ENCODE data around the gene TMEM244. TPM values are rescaled to one million over a fixed set of nuclear protein-coding genes. Genes with fewer than 3 reads are reported as not detected.

The TMEM244 gene
- total RNA-seq, 1 donor: 0.45 TPM

- DNase-seq (ENCODE audit: low read depth): no peak
- no peak overlapping the region for H3K4me3 ChIP-seq (ENCODE audit: low read depth, low read length)
- TF ChIP-seq CTCF (IDR thresholded peaks at IDR 0.05; ENCODE audit: insufficient read depth, low read length): no peak
Observed at GRCh38 chr6:129795261-129795660, 65.9 kb downstream of the TMEM244 start.

- TF ChIP-seq CTCF (IDR thresholded peaks at IDR 0.05; ENCODE audit: insufficient read depth, low read length): no peak
- H3K4me3 ChIP-seq (ENCODE audit: low read depth, low read length): no peak overlapping the region
- DNase-seq (ENCODE audit: low read depth): no peak
Observed at GRCh38 chr6:129793447-129793846, 67.7 kb downstream of the TMEM244 start.

- TF ChIP-seq CTCF (IDR thresholded peaks at IDR 0.05; ENCODE audit: insufficient read depth, low read length): no peak
- H3K4me3 ChIP-seq (ENCODE audit: low read depth, low read length): no peak overlapping the region
- no peak for DNase-seq (ENCODE audit: low read depth)
Observed at GRCh38 chr6:129792049-129792448, 69.1 kb downstream of the TMEM244 start.

GRCh38 chr6:129790785-129791184 lies 70.3 kb downstream of the TMEM244 start:
- TF ChIP-seq CTCF (IDR thresholded peaks at IDR 0.05; ENCODE audit: insufficient read depth, low read length): no peak
- no peak for DNase-seq (ENCODE audit: low read depth)
- no peak overlapping the region for H3K4me3 ChIP-seq (ENCODE audit: low read depth, low read length)

DNA sequence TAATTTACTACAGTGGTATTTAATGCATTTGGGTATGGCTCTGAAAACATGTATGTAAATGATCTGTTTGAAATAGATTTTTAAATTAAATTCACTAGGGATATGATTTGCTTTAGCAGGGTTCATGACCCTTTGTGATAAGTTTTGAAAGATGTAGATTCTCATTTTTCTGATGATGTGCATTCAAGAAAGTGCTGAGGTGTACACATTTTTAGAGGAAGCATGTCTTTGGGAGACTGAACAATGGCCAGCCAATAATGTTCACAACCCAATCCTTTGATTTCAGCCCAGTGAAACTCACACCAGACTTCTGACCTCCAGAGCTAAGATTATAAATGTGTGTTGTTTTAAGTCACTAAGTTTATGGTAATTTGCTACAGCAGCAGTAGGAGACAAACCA lies 71.1 kb downstream of the TMEM244 start:
- TF ChIP-seq CTCF (IDR thresholded peaks at IDR 0.05; ENCODE audit: insufficient read depth, low read length): no peak
- no peak overlapping the region for H3K4me3 ChIP-seq (ENCODE audit: low read depth, low read length)
- no peak for DNase-seq (ENCODE audit: low read depth)

- no peak overlapping the region for H3K4me3 ChIP-seq (ENCODE audit: low read depth, low read length)
- TF ChIP-seq CTCF (IDR thresholded peaks at IDR 0.05; ENCODE audit: insufficient read depth, low read length): no peak
Observed at GRCh38 chr6:129787816-129788215, 73.3 kb downstream of the TMEM244 start.

DNA sequence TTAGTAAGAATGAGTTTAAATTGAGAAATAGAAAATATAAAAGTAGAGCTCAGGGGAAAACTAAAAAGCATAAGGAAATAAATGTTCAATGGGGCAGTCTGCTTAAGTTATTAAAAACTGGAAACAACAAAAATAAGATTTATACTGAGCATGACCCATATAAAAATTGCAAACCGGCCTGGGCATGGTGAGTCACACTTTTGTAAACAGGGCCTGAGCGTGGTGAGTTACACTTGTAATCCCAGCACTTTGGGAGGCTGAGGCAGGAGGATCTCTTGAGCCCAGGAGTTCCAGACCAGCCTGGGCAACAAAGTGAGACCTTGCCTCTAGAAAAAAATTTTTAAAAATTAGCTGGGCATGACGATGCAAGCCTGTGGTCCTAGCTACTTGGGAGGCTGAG lies 74.6 kb downstream of the TMEM244 start:
- no peak for DNase-seq (ENCODE audit: low read depth)
- TF ChIP-seq CTCF (IDR thresholded peaks at IDR 0.05; ENCODE audit: insufficient read depth, low read length): no peak
- no peak overlapping the region for H3K4me3 ChIP-seq (ENCODE audit: low read depth, low read length)

More at GRCh38 chr6:129787816-129788215, 73.3 kb downstream of the TMEM244 start:
- DNase-seq (ENCODE audit: low read depth): no peak
